SK-N-SH (cell line): ENCODE measurements around the gene LECT2. TPM values are rescaled to one million over a fixed set of nuclear protein-coding genes. Genes with fewer than 3 reads are reported as not detected.

Source experiments
- CTCF ChIA-PET: fragments of 300-600, 350-600 bp; formaldehyde crosslinking; extraction: SDS; loops from one replicate; lab custom pipeline; 2021; lab: Yijun Ruan, JAX
- POLR2A ChIA-PET: fragments of 350-600 bp; sonication (Branson Sonifier 250); formaldehyde crosslinking; extraction: SDS; loops from one replicate; lab custom pipeline; 2020; ENCODE audit warnings: antibody characterized with exemption, inconsistent platforms; lab: Yijun Ruan, JAX
- DNase-seq: peaks from one replicate; pipeline ENCODE4 v3.0.0; 2012
- H2AFZ ChIP-seq: fragments of 200-600 bp; sonication (generic); 2 replicates; pipeline ENCODE4 v1.8.1; 2016; ENCODE audit warnings: antibody characterized with exemption, mild to moderate bottlenecking, low read depth
- H3F3A ChIP-seq: fragments of 200-600 bp; sonication (generic); replicated peaks from 2 replicates; pipeline ENCODE3; 2016; ENCODE audit warnings: antibody characterized with exemption, mild to moderate bottlenecking; ENCODE audit not compliant: insufficient read depth
- H3K27ac ChIP-seq, 2 experiments: fragments of 200-500 bp in 1 of 2; fragments of 200-600 bp in 1 of 2; sonication (Bioruptor generic) in 1 of 2; sonication (generic), shearing (Covaris generic) in 1 of 2; 2 replicates each; pipeline versions ENCODE4 v1.5.1 to v1.6.1; 2014 to 2016; ENCODE audit warnings: low read depth in 2 of 2, inconsistent platforms in 1 of 2, low read length in 1 of 2, mild to moderate bottlenecking in 1 of 2, mixed read lengths in 1 of 2
- H3K27me3 ChIP-seq: fragments of 200-600 bp; sonication (generic), shearing (Covaris generic); 2 replicates; pipeline ENCODE4 v1.6.1; 2016; ENCODE audit warnings: mixed run types; ENCODE audit not compliant: insufficient read depth
- H3K36me3 ChIP-seq, 2 experiments: fragments of 200-500 bp in 1 of 2; fragments of 200-600 bp in 1 of 2; sonication (Bioruptor generic) in 1 of 2; sonication (generic) in 1 of 2; replicated peaks in 1 of 2; 2 replicates each; pipeline versions ENCODE3 to v1.5.1; 2014 to 2016; ENCODE audit warnings: low read length in 1 of 2, mild to moderate bottlenecking in 1 of 2; ENCODE audit not compliant: insufficient read depth in 2 of 2, control insufficient read depth in 1 of 2
- H3K4me1 ChIP-seq, 2 experiments: fragments of 200-500 bp in 1 of 2; fragments of 200-600 bp in 1 of 2; sonication (Bioruptor generic) in 1 of 2; sonication (generic), shearing (Covaris generic) in 1 of 2; 2 replicates each; pipeline versions ENCODE4 v1.5.1 to v1.6.1; 2014 to 2016; ENCODE audit warnings: low read depth in 1 of 2, low read length in 1 of 2, mixed run types in 1 of 2; ENCODE audit not compliant: insufficient read depth in 2 of 2, control insufficient read depth in 1 of 2
- H3K4me2 ChIP-seq: fragments of 200-600 bp; sonication (generic), shearing (Covaris generic); 2 replicates; pipeline ENCODE4 v1.6.1; 2017; ENCODE audit warnings: mixed run types
- H3K4me3 ChIP-seq, 2 experiments: fragments of 200-500 bp in 1 of 2; fragments of 200-600 bp in 1 of 2; sonication (Bioruptor generic) in 1 of 2; sonication (generic), shearing (Covaris generic) in 1 of 2; 2 replicates each; pipeline versions ENCODE4 v1.5.1 to v1.8.1; 2014 to 2016; ENCODE audit warnings: low read depth in 2 of 2, inconsistent platforms in 1 of 2, low read length in 1 of 2, mild to moderate bottlenecking in 1 of 2, mixed read lengths in 1 of 2, moderate library complexity in 1 of 2
- H3K79me2 ChIP-seq: fragments of 200-600 bp; sonication (generic); 2 replicates; pipeline ENCODE4 v1.8.1; 2017; ENCODE audit warnings: mild to moderate bottlenecking; ENCODE audit not compliant: insufficient read depth
- H3K9ac ChIP-seq: fragments of 200-600 bp; sonication (generic); 2 replicates; pipeline ENCODE4 v1.6.1; 2017; ENCODE audit warnings: mixed run types
- H3K9me2 ChIP-seq: fragments of 200-600 bp; sonication (generic); 2 replicates; pipeline ENCODE4 v1.6.1; 2017; ENCODE audit warnings: mixed run types
- H3K9me3 ChIP-seq: fragments of 200-600 bp; sonication (generic); 2 replicates; pipeline ENCODE4 v1.6.1; 2017; ENCODE audit warnings: mixed run types, mild to moderate bottlenecking, moderate library complexity
- H4K20me1 ChIP-seq: fragments of 200-600 bp; sonication (generic); 2 replicates; pipeline ENCODE4 v1.6.1; 2017; ENCODE audit warnings: mild to moderate bottlenecking, mixed run types; ENCODE audit not compliant: insufficient read depth
- CHD2 ChIP-seq: fragments of 150-350 bp; IDR thresholded peaks from 2 replicates; pipeline ENCODE4 v1.6.1; 2018; ENCODE audit warnings: low read length; ENCODE audit not compliant: partially characterized antibody
- ELF1 ChIP-seq: IDR thresholded peaks from 2 replicates; pipeline ENCODE4 v1.4.0; 2012
- IRF3 ChIP-seq: fragments of 150-350 bp; IDR thresholded peaks from 2 replicates; pipeline ENCODE4 v1.6.1; 2016; ENCODE audit warnings: mild to moderate bottlenecking, low read depth, low read length
- RFX5 ChIP-seq: IDR thresholded peaks from 2 replicates; pipeline ENCODE4 v1.6.1; 2012; ENCODE audit warnings: mild to moderate bottlenecking, improper control_type of control experiment, low read length
- RXRA ChIP-seq: IDR thresholded peaks from 2 replicates; pipeline ENCODE4 v1.4.0; 2012; ENCODE audit warnings: low read depth, mild to moderate bottlenecking, borderline replicate concordance
- TEAD4 ChIP-seq: IDR thresholded peaks from 2 replicates; pipeline ENCODE4 v1.4.0; 2012; ENCODE audit warnings: mild to moderate bottlenecking, borderline replicate concordance; ENCODE audit not compliant: insufficient read depth
- YY1 ChIP-seq: IDR thresholded peaks from 2 replicates; pipeline ENCODE4 v1.4.0; 2012; ENCODE audit warnings: low read depth, mild to moderate bottlenecking
- WGBS: methylation state at CpG from one replicate; pipeline ENCODE4 v1.1.6; 2017; ENCODE audit warnings: low lambda C conversion rate; 5-methylcytosine and 5-hydroxymethylcytosine counted together
- polyA plus RNA-seq, 3 experiments: library from polyadenylated mRNA; depleted of rRNA; stranded (reverse); fragments of >200 nt; gene quantifications; 2 replicates each; pipeline ENCODE4 v1.2.3, GENCODE V29; 2012
- TF ChIP-seq, protein P1 (sequence below): IDR thresholded peaks from 2 replicates; pipeline ENCODE4 v1.6.1; 2012; ENCODE audit warnings: mild to moderate bottlenecking, low read depth, low read length, moderate library complexity
- TF ChIP-seq, protein P2 (sequence below): IDR thresholded peaks from 2 replicates; pipeline ENCODE4 v1.4.0; 2012; ENCODE audit warnings: low read depth, borderline replicate concordance

LECT2 gene
- polyA plus RNA-seq, 1 of the 3 experiments (the other 2 are of a cell fraction): 0.18 TPM

DNA sequence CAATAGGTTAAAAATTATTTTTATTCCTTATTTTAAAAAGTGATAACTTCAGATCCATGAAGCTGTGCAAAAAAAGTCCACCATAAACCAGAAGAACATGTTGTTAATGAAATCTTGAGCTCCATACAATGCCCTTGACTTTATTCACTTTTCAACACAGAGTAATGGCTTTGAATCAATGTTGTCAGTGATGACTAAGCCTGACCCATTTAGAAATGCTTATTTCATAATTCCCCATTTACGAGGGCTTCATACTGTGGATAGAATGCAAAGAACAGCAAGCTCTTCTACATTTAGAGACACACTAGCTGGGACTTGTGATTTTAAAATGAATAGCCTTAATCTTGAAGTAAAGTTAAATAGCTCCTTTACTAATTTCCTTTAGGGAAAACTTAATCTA lies 33.4 kb downstream of the LECT2 start (continued):
- TF ChIP-seq, protein P1, sequence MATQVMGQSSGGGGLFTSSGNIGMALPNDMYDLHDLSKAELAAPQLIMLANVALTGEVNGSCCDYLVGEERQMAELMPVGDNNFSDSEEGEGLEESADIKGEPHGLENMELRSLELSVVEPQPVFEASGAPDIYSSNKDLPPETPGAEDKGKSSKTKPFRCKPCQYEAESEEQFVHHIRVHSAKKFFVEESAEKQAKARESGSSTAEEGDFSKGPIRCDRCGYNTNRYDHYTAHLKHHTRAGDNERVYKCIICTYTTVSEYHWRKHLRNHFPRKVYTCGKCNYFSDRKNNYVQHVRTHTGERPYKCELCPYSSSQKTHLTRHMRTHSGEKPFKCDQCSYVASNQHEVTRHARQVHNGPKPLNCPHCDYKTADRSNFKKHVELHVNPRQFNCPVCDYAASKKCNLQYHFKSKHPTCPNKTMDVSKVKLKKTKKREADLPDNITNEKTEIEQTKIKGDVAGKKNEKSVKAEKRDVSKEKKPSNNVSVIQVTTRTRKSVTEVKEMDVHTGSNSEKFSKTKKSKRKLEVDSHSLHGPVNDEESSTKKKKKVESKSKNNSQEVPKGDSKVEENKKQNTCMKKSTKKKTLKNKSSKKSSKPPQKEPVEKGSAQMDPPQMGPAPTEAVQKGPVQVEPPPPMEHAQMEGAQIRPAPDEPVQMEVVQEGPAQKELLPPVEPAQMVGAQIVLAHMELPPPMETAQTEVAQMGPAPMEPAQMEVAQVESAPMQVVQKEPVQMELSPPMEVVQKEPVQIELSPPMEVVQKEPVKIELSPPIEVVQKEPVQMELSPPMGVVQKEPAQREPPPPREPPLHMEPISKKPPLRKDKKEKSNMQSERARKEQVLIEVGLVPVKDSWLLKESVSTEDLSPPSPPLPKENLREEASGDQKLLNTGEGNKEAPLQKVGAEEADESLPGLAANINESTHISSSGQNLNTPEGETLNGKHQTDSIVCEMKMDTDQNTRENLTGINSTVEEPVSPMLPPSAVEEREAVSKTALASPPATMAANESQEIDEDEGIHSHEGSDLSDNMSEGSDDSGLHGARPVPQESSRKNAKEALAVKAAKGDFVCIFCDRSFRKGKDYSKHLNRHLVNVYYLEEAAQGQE: no peak
- TF ChIP-seq CHD2 (no peak), RXRA (no peak), TEAD4 (no peak)

GRCh38 chr5:135920199-135920598 lies 34.6 kb downstream of the LECT2 start:
- Histone ChIP-seq H3K9me3 (no peaks in the 10 kb centered on the region), H3K4me1 (no peaks in the 10 kb centered on the region), H3K79me2 (no peaks in the 10 kb centered on the region), H3K27me3 (no peaks in the 10 kb centered on the region), H3K9ac (no peak overlapping the region), H4K20me1 (no peaks in the 10 kb centered on the region), H3K4me3 (no peak overlapping the region), H3K27ac (no peak overlapping the region), H3K4me2 (no peak overlapping the region), H2AFZ (no peak overlapping the region), H3F3A (peaks cover 6% of the 10 kb centered on the region), H3K9me2 (no peaks in the 10 kb centered on the region), H3K36me3 (no peaks in the 10 kb centered on the region)
- WGBS: 61% methylated on average over 3 of the region's 3 CpGs
- DNase-seq: no peak
- ChIA-PET POLR2A (no interaction called here), CTCF (interaction anchor here (1.6 kb wide), 1 partner anchor 292 kb away, joined by 4 read pairs; no protein-coding TSS in a partner anchor)
- TF ChIP-seq ELF1 (no peak), RFX5 (no peak), IRF3 (no peak), TEAD4 (no peak), YY1 (no peak)
- TF ChIP-seq, protein P2, sequence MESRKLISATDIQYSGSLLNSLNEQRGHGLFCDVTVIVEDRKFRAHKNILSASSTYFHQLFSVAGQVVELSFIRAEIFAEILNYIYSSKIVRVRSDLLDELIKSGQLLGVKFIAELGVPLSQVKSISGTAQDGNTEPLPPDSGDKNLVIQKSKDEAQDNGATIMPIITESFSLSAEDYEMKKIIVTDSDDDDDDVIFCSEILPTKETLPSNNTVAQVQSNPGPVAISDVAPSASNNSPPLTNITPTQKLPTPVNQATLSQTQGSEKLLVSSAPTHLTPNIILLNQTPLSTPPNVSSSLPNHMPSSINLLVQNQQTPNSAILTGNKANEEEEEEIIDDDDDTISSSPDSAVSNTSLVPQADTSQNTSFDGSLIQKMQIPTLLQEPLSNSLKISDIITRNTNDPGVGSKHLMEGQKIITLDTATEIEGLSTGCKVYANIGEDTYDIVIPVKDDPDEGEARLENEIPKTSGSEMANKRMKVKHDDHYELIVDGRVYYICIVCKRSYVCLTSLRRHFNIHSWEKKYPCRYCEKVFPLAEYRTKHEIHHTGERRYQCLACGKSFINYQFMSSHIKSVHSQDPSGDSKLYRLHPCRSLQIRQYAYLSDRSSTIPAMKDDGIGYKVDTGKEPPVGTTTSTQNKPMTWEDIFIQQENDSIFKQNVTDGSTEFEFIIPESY: no peak
